ENCODE results near the gene PARD3B. TPM values are rescaled to one million over a fixed set of nuclear protein-coding genes. Genes with fewer than 3 reads are reported as not detected.

PARD3B gene
- total RNA-seq, 1 donor from 2014 or later: 16.4 TPM

GRCh38 chr2:204590063-204590462 is 44.8 kb downstream of the PARD3B start:
- DNase-seq (ENCODE audit: low read depth): no peak

- DNase-seq (ENCODE audit: low read depth): no peak
Measured at GRCh38 chr2:204591225-204591624, 46.0 kb downstream of the PARD3B start.

GRCh38 chr2:204604061-204604460 is 58.8 kb downstream of the PARD3B start:
- peak; percentile 27 for DNase-seq (ENCODE audit: low read depth)

GRCh38 chr2:204608237-204608939 is 63.1 kb downstream of the PARD3B start:
- DNase-seq (ENCODE audit: low read depth): peak; percentile 9

- DNase-seq (ENCODE audit: low read depth): peak; percentile 44
Measured at GRCh38 chr2:204611017-204611631, 65.8 kb downstream of the PARD3B start.

- DNase-seq (ENCODE audit: low read depth): no peak
Measured at GRCh38 chr2:204611764-204612163, 66.5 kb downstream of the PARD3B start.

- DNase-seq (ENCODE audit: low read depth): no peak
Measured at GRCh38 chr2:204613635-204614034, 68.4 kb downstream of the PARD3B start.

- DNase-seq (ENCODE audit: low read depth): no peak
Measured at GRCh38 chr2:204615456-204615855, 70.2 kb downstream of the PARD3B start.

GRCh38 chr2:204625135-204625534 is 79.9 kb downstream of the PARD3B start:
- DNase-seq (ENCODE audit: low read depth): peak; percentile 56

GRCh38 chr2:204628926-204629712 is 83.8 kb downstream of the PARD3B start:
- DNase-seq (ENCODE audit: low read depth): no peak

GRCh38 chr2:204632410-204632809 is 87.1 kb downstream of the PARD3B start:
- DNase-seq (ENCODE audit: low read depth): no peak

- DNase-seq (ENCODE audit: low read depth): no peak
Measured at GRCh38 chr2:204634564-204634963, 89.3 kb downstream of the PARD3B start.

GRCh38 chr2:204635478-204635877 is 90.2 kb downstream of the PARD3B start:
- DNase-seq (ENCODE audit: low read depth): no peak

- DNase-seq (ENCODE audit: low read depth): peak; percentile 50
Measured at GRCh38 chr2:204638471-204639194, 93.4 kb downstream of the PARD3B start.

GRCh38 chr2:204643326-204643725 is 98.1 kb downstream of the PARD3B start:
- DNase-seq (ENCODE audit: low read depth): no peak

GRCh38 chr2:204645018-204645773 is 99.9 kb downstream of the PARD3B start:
- DNase-seq (ENCODE audit: low read depth): no peak

- DNase-seq (ENCODE audit: low read depth): no peak
Measured at GRCh38 chr2:204647626-204648025, 102.4 kb downstream of the PARD3B start.

- DNase-seq (ENCODE audit: low read depth): no peak
Measured at GRCh38 chr2:204650611-204651010, 105.3 kb downstream of the PARD3B start.

- no peak for DNase-seq (ENCODE audit: low read depth)
Measured at GRCh38 chr2:204652063-204652462, 106.8 kb downstream of the PARD3B start.

- no peak for DNase-seq (ENCODE audit: low read depth)
Measured at GRCh38 chr2:204654669-204655068, 109.4 kb downstream of the PARD3B start.

GRCh38 chr2:204655101-204655500 is 109.8 kb downstream of the PARD3B start:
- peak; percentile 62 for DNase-seq (ENCODE audit: low read depth)
